HG02885 (cell line): ENCODE data around the gene PVR.
"Not testable (repeated sequence)": the region's sequence is repeated elsewhere in the genome, so short reads cannot be mapped to it uniquely, and the experiment has no call there.

Source experiments
- ATAC-seq: cut with Tn5 transposase; IDR thresholded peaks from one replicate; pipeline ENCODE4 v1.9.1; 2021; ENCODE audit warnings: mild to moderate bottlenecking; ENCODE audit not compliant: unreplicated experiment, poor library complexity

Gene PVR

DNA sequence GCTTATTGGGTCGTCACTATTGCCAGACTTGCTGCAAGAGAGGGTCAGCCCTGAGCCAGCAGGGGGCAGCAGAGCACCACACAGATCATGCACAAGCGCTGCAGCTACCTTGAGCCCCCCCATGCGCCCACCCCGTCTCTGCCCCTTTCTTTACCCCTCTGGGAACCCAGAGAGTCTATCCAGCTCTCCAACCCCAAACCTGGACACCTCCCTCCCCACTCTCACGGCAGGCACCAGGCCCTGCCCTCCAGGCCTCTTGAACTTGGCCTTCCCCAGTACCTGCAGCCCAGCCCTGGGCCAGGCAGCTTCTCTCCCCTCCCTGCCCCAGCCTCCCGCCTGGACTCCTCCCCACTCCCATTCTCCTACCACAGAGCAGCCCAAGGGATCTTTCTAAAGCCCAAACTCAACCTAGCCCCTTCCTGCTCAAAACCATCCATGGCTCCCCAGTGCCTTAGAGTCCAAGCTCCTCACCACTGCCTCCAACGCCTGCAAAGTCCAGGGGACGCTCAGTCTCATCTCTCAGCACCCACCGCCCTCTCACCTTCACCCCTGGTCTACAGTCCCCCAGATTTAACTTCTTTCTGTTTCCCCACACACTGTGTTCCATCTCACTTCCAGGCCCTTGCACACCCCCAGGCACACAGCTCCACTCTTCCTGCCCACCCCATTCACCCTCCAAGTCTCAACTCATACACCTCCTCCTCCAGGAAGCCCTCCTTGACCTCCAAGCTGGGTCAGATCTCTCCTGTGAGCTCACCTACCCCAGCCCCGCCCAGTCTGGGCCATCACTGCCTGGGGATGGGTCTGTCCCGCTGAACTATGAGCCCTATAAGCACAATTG lies 45.8 kb downstream of the PVR start:
- ATAC-seq, result no peak

DNA sequence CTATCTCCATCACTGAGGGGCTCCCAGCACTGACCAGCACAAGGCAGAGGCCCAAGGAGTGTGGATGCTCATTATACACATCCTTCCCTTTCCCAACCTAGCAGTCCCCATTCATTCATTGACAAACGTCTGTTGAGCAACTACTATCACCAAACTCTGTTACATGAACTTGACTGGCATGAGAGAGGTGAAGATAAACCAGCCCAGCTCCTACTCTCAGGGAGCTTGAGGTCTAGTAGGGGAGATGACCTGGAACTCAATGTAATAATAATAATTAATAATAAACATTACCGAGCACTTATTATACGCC lies 46.4 kb downstream of the PVR start:
- no peak for ATAC-seq

DNA sequence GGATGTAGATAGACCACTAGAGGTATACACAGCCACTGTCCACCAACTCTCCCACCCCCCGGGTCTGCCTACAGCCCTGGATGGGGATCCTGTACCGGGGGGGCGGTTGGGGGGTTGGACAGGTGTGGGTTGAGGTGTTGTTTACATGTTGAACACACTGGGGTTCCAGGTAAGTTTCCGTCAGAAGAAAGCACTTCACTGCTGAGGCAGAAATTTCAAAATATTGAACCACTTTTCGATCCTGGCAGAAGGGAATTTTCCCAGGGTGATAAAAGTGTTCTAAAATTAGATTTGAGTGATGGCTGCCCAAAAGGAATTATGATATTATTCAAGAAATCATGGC lies 48.6 kb downstream of the PVR start:
- no peak for ATAC-seq

DNA sequence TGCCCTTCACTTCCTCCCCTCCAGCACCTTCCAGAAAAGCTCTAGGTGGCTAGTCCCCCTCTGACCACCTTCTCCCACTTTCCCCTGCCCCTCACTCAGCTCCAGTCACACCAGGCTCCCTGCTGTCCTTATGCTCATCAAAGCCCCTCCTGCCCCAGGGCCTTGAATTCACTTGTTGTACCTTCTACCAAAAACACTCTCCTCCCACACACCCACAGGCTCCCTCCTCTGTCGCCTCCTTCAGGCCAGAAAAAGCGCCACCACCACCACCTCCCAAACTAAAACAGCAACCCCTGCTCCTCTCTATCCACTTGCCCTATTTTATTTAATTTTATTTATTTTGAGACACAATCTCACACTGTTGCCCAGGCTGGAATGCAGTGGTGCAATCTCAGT lies 50.5 kb downstream of the PVR start:
- ATAC-seq, result no peak

DNA sequence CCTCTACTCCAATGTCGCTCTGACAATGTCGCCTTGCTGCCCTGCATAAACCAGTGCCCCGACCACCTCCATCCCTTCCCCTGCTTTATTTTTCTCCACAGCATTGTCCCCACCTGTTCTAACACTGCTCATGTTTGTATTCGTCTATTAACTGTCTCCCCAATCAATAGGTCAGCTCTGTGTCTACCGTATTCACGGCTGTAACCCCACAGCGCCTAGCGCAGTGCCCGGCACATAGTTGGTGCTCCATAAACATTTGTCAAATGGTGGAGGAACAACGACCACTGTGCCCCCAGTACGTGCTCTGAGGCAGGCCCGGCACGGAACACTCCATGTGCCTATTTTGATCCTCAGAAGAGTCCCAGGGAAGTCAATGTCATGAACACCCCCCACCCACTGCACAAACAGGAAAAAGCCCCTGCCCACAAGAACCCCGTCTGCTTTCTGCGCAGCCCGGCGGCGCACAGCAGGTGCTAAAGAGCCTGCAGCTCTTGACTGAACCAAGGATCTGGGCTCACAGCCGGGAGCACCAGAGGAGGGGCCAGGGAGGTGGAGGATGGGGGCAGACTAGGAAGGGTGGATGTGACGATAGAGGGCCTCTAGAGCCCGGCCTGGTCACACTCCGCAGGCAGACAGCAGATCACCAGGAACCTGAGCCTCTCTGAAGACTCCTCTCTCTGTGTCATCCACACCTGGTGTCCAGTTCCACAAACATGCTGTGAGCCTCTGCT lies 53.4 kb downstream of the PVR start:
- no peak for ATAC-seq

DNA sequence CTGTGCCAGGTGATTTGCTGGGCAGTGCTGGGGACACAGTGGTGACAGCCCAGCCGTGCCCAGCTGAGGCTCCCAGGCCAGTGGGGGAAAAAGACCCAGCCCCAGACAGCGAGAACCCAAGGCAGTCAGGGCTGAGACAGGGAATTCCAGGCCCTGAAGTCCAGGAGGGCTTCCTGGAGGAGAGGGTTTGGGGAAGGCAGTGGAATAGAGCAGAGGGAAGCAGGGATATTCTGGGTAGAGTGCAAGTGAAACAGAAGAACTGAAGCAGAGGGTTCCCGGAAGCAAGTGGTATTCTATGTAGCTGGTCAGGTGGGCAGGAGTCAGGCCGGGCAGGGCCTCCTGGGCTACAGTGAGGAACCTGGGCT lies 53.9 kb downstream of the PVR start:
- ATAC-seq, result no peak

DNA sequence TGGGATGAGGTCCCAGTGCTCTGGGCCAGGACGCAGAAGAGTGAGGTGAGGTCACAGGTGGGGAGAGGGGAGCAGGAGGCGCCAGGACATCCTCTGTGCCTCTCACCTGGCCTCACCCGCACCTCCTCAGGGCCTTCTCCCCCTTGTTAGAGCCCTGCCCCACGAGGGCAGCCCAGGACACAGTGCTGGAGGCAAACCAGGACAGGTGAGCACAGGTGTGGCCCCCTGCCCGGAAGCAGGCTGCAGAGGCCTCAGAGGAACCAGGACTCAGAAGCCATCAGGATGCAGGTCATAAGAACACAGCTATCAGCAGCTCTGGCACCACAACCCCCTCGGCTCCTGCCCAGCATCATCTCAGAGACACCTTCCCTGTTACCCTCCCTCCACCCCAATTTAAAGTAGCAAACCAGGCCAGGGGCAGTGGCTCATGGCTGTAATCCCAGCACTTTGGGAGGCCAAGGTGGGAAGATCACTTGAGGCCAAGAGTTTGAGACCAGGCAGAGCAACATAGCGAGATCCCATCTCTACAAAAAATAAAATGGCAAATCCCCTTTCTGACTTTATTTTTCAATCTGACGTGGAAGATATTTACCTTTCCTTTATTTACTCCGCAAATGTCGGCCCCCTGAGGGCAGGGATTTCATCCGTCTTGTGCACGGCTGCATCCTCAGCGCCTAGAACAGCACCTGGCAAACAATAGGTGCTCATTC lies 54.9 kb downstream of the PVR start, which contains the start of gene CEACAM16:
Gene CEACAM16 (plus strand): TSS at position 660 of the 710 bp plus-strand sequence. CDS start 2,306 bp downstream, outside the sequence.
- ATAC-seq, result no peak

DNA sequence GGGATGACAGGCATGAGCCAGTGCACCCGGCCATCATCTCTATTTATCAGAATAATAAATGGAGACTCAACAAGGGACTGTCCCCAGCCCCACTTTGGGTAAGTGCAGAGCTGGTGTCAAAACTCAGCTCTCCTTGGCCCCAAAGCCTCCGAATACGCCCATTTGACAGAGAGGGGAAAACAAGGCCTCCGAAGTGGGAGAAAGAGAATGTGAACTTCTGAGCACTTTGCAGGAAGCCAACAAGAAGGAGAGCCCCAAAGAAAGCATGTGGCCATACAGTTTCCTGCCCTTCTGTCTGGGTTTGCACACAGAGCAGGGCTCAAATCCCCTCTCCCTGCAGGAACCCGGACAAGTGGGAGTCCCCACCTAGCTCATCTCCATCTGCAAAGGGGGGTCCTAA lies 56.8 kb downstream of the PVR start:
- ATAC-seq, result no peak

DNA sequence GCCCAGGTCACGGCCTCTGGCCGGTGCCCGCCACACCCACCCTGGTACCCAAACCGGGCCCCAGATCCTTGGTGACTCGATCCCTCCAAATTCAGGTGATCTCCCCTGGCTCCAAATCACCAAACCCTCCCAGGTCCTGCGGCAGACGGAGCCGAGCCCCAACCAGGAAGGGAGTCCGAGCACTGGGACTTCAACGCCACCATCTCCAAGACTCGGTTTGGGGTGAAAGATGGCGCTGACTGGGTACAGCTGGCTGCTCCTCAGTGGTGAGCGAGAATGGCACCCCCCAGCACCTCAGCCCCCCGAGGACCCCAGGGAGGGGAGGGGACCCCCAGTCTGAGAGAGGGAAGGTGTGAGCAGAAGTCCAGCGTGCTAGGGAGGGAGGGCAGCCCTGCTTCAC lies 57.5 kb downstream of the PVR start:
- no peak for ATAC-seq

DNA sequence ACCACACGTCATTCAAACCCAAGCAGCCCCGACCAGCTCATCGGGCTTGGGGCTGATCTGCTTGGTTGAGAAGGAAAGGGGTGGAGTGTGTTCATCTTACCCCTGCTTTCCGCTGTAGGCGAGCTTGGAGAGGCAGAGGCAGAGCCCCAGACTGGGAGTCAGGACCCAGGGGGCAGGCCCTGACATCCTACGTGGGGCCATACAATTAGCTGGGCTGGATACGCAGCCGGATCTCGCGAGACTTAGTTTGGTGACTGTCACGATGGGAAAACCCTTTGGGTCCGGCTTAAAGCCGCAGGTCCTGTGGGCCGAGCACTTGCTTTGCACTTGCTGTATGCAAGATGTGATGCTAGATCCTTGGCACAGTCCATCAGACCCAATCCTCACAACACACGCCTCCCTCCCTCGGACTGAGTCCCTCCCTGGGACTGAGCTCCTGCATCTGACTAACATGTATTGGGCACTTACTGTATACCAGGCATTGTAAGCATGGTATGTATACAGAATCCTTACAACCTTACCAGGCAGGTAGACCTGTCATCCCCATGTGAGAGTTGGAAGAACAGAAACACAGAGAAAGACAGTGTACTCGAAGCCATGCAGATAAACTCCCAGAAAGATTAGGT lies 59.0 kb downstream of the PVR start:
- no peak for ATAC-seq

DNA sequence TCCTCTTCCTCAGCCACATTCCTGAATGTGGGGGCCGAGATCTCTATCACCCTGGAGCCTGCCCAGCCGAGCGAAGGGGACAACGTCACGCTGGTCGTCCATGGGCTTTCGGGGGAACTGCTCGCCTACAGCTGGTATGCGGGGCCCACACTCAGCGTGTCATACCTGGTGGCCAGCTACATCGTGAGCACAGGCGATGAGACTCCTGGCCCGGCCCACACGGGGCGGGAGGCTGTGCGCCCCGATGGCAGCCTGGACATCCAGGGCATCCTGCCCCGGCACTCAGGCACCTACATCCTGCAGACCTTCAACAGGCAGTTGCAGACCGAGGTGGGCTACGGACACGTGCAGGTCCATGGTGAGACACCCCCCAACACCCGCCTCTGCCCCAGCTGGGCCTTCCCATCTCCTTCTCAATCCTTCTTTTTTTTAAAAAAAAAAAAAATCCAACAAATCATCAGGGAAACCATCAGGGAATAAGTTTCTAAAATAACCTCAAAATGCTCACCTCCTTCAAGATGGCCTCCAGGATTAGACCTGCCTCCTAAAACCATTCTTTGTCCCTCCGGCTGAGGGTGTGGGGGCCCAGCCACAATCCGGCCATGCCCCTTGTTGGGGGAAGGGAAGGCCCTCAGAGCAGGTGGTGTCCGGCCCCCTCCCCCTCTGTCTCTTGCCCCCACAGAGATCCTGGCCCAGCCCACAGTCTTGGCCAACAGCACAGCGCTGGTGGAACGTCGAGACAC lies 59.8 kb downstream of the PVR start:
- no peak for ATAC-seq

DNA sequence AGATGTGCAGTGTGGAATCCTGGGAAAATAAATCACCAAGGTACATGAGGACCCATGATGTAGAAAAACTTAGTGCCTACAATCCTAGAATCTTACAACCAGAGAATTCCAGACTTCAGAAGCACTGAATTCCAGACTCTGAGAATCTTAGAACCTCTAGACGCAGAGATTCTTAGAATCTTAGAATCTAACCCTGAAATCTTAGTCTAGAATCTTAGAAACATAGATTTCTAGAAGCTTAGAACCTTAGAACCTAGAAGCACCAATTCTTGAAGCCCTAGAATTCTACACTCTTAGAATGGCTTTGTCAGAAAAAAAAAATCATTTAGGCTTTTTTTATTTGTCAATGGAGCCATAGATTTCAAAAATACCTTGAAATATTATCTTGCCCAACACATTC lies 61.3 kb downstream of the PVR start:
- ATAC-seq, result no peak

DNA sequence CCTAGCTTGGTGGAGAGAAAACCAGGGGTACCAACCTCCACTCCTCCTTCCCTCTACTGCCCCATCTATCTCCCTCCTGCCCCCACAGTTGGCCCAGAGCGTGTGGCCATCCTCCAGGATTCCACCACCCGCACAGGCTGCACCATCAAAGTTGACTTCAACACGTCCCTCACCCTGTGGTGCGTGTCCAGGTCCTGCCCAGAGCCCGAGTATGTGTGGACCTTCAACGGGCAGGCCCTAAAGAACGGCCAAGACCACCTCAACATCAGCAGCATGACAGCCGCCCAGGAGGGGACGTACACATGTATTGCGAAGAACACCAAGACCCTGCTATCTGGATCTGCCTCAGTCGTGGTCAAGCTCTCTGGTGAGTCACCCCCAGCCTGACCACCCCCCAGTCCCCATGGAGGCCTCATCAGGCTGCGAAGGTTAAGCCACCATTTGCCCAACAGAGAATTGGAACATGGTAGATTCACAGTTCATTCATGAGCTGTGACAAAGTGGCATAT lies 61.8 kb downstream of the PVR start:
- ATAC-seq, result no peak

DNA sequence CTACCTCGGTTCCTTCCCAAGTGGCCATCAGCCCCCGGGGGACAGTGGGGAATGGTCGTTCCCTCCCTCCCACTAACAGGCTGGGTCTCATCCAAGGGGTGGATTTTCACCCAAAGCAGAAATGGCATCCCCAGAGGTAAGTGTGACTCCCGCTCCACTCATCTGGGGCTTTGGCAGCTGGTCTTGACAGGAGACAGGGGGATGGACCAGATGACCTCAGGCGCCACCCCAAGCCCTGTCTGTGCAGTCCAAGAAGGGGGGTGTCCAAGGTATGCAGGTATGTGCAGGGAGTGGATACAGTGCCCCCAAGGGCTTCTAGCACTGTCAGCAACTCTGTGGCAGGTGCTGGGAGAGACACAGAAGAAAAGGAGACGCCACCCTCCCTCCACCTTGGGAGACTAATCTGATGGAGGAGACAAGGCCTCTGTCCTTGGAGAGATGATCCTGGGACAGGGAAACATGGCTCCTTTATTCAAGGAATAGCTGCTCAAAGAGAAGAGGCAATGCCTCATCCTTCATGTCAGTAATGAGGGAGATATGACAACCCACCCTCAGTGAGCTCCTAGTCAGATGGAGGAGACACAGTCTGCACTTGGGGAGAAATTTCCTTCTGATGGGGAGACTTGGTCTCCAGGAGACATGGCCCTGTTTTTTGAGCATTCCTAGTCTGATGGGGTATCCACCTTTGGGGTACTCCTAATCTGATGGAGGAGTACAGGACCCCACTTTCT lies 63.0 kb downstream of the PVR start:
- ATAC-seq, result no peak

DNA sequence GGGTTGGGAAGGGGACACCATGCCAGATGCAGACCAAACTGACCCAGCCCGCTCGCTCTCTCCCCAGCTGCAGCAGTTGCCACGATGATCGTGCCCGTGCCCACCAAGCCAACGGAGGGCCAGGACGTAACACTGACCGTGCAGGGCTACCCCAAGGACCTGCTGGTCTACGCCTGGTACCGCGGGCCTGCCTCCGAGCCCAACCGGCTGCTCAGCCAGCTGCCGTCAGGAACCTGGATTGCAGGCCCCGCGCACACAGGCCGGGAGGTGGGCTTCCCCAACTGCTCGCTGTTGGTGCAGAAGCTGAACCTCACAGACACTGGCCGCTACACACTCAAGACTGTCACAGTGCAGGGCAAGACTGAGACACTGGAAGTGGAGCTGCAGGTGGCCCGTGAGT lies 64.1 kb downstream of the PVR start:
- ATAC-seq, result no peak

DNA sequence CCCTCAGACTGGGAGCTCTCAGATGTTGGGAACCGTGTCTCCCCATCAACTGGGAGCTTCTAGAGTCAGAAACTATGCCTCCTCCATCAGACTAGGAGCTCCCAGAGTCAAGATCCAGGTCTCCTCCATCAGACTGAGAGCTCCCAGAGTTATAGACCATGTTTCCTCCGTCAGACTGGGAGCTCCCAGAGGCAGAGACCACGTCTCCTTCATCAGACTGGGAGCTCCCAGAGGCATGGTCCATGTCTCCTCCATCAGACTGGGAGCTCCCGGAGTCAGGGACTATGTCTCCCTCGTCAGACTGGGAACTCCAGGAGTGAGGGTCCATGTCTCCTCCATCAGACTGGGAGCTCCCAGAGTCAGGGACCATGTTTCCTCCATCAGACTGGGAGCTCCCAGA lies 65.2 kb downstream of the PVR start:
- no peak for ATAC-seq

DNA sequence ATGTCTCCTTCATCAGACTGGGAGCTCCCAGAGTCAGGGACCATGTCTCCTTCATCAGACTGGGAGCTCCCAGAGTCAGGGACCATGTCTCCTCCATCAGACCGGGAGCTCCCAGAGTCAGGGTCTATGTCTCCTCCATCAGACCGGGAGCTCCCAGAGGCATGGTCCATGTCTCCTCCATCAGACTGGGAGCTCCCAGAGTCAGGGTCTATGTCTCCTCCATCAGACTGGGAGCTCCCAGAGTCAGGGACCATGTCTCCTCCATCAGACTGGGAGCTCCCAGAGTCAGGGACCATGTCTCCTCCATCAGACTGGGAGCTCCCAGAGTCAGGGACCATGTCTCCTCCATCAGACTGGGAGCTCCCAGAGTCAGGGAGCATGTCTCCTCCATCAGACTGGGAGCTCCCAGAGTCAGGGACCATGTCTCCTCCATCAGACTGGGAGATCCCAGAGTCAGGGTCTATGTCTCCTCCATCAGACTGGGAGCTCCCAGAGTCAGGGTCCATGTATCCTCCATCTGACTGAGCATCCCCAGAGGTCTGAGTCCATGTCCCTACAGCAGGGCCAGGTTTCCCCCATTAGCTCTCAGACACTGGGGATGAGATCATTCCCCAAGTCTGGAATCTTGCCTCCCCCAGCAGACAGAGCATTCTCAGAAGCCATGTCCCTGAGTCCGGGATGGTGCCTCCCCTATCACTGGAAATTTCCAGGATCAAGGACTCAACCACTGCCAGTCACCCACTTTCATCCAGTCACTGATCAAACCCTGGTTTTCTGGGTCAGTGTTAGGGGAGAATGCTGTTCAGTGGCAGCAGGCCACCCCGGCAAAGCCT lies 65.9 kb downstream of the PVR start:
- not testable (repeated sequence) for ATAC-seq

DNA sequence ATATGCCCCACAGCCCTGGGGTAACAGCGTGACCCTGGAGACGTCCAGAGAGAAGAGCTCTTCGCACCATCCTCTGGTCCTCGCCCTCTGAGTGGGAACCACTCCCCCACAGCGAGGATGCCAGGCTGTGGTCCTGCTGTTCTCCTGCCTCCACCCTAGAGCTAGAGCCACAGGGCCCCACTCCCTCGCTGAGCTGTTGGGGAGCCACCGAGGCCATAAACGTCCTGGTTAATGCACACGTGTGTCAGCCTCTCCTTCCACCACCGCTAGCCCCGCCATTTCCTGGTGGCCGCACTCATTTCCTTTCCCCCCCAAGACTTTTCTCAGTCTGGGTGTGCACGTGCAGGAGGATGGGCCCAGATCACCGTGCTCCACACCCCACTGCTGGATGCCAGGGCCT lies 66.8 kb downstream of the PVR start:
- ATAC-seq, result no peak
